Mesangial cell (primary cell): Measurements from ENCODE around the gene GJE1. TPM values are rescaled to one million over a fixed set of nuclear protein-coding genes. Genes with fewer than 3 reads are reported as not detected.

Experiments
- total RNA-seq: library from RNA; depleted of rRNA; stranded (reverse); fragments of >200 nt; gene quantifications from 2 replicates; pipeline ENCODE4 v1.2.3, GENCODE V29; 2015

Gene GJE1, protein sequence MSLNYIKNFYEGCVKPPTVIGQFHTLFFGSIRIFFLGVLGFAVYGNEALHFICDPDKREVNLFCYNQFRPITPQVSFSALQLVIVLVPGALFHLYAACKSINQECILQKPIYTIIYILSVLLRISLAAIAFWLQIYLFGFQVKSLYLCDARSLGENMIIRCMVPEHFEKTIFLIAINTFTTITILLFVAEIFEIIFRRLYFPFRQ
- not detected in 2 replicates for total RNA-seq

DNA sequence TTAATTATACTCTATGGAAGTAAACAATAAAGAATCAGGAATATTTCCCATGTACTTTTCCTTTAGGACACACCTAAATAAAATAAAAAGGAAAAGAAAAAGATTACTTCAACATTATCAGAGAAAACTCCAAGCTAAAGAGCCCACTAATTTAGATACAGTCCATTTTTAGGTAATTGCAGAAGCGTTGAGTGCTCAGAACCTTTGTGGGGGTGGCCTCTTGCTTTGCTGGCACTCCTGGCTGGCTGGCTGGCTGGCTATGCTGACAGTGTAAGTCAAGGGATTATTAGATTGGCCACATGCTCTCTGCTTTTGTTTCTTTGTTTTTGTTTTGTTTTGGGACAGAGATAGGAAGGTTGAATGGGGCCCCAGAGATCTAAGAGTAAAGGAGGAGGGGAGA is at the start of gene GJE1:
GJE1 (plus strand) TSS at position 301 of the 400 bp plus-strand sequence. CDS start 234 bp downstream, outside the sequence.

DNA sequence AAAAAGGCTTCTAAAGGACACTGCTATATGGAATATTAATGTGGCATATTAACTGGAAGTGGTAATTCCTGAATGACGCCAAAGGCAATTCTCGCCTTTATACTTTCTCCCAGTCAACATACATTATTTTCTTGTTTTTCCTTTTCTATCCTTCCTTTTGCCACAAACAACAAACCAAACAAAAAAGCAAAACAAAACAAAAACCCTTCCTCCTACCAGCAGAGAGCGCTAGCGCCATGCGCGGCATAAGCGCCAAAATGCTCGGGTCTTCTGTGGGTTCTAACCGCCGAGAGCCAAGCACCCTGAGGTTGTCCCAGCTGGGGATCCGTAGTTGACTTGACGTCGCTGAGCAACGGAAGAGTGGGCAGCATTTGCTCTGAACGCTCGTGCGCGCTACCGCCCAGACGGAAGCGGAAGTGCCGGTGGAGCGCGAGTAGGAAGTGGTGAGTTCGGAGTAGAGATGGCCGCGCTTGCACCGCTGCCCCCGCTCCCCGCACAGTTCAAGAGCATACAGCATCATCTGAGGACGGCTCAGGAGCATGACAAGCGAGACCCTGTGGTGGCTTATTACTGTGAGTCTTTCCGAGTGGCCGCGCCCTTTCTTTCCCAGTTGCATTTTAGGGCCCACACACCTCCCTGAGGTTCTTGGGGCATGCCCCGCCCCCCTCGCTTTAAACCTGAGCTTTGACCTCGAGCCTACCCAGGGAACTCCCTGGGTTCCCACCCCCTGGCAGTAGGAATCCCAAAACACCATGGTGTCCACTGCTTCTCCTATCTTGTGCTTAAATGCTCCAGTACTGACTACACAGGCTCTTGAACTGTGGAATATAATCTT is 14.3 kb downstream of the GJE1 start, which contains the start of the genes NMBR and VTA1:
NMBR (minus strand) TSS at position 295 of the 835 bp plus-strand sequence. CDS start 58,464 bp downstream, outside the sequence.
VTA1 (plus strand) TSS at position 436 of the 835 bp plus-strand sequence; CDS start at position 461, 25 bp downstream.

Other genes with a start within 250 kb of the GJE1 start
- gene NMBR, start 14.2 kb downstream of the GJE1 start, total RNA-seq: 0.25 and 0.33 TPM in 2 replicates
- 34.4 and 46.9 TPM in 2 replicates for gene VTA1, start 14.3 kb downstream of the GJE1 start, total RNA-seq
- gene ADGRG6, start 169.1 kb downstream of the GJE1 start, total RNA-seq: 66.2 and 71.1 TPM in 2 replicates